Panc1 (cell line): ENCODE measurements around the gene RPL7L1.

ENCODE experiments used
- CTCF ChIP-seq: fragments of 450-650 bp; IDR thresholded peaks from 2 replicates; pipeline ENCODE4 v1.5.1; 2017; ENCODE audit warnings: mild to moderate bottlenecking
- POLR2AphosphoS5 ChIP-seq: IDR thresholded peaks from 2 replicates; pipeline ENCODE4 v1.6.1; 2012; ENCODE audit warnings: mild to moderate bottlenecking, low read depth, low read length, moderate library complexity
- SIN3A ChIP-seq: IDR thresholded peaks from 2 replicates; pipeline ENCODE4 v1.6.1; 2012; ENCODE audit warnings: low read depth, mild to moderate bottlenecking, low read length, moderate library complexity, borderline replicate concordance; ENCODE audit not compliant: insufficient read depth

GRCh38 chr6:42911171-42912021, 32.0 kb downstream of the RPL7L1 start:
- no peak for TF ChIP-seq CTCF
- TF ChIP-seq POLR2AphosphoS5: no peak
- no peak for TF ChIP-seq SIN3A
